ENCODE results near the gene RTN4R.

- TF ChIP-seq RAD51 (IDR thresholded peaks at IDR 0.05; ENCODE audit: borderline replicate concordance) (no peak), ZNF318 (CRISPR knock-in tag; IDR thresholded peaks at IDR 0.05) (no peak), ATF7 (IDR thresholded peaks at IDR 0.05) (no peak), ATF7 (CRISPR knock-in tag; IDR thresholded peaks at IDR 0.05) (no peak), NR1H2 (CRISPR knock-in tag; IDR thresholded peaks at IDR 0.05; ENCODE audit: borderline replicate concordance, low read depth) (no peak), XBP1 (CRISPR knock-in tag; IDR thresholded peaks at IDR 0.05) (no peak), HDAC2 (CRISPR knock-in tag; IDR thresholded peaks at IDR 0.05) (no peak), RXRA (CRISPR knock-in tag; IDR thresholded peaks at IDR 0.05) (no peak), NR2C2 (CRISPR knock-in tag; IDR thresholded peaks at IDR 0.05; ENCODE audit: borderline replicate concordance) (no peak), DNMT1 (CRISPR knock-in tag; IDR thresholded peaks at IDR 0.05) (no peak), NFE2L1 (CRISPR knock-in tag; IDR thresholded peaks at IDR 0.05; ENCODE audit: borderline replicate concordance) (no peak), RFXANK (CRISPR knock-in tag; IDR thresholded peaks at IDR 0.05) (no peak)
- TF ChIP-seq, protein P1, sequence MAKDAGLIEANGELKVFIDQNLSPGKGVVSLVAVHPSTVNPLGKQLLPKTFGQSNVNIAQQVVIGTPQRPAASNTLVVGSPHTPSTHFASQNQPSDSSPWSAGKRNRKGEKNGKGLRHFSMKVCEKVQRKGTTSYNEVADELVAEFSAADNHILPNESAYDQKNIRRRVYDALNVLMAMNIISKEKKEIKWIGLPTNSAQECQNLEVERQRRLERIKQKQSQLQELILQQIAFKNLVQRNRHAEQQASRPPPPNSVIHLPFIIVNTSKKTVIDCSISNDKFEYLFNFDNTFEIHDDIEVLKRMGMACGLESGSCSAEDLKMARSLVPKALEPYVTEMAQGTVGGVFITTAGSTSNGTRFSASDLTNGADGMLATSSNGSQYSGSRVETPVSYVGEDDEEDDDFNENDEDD (CRISPR knock-in tag; IDR thresholded peaks at IDR 0.05; ENCODE audit: borderline replicate concordance): no peak
- TF ChIP-seq, protein P2, sequence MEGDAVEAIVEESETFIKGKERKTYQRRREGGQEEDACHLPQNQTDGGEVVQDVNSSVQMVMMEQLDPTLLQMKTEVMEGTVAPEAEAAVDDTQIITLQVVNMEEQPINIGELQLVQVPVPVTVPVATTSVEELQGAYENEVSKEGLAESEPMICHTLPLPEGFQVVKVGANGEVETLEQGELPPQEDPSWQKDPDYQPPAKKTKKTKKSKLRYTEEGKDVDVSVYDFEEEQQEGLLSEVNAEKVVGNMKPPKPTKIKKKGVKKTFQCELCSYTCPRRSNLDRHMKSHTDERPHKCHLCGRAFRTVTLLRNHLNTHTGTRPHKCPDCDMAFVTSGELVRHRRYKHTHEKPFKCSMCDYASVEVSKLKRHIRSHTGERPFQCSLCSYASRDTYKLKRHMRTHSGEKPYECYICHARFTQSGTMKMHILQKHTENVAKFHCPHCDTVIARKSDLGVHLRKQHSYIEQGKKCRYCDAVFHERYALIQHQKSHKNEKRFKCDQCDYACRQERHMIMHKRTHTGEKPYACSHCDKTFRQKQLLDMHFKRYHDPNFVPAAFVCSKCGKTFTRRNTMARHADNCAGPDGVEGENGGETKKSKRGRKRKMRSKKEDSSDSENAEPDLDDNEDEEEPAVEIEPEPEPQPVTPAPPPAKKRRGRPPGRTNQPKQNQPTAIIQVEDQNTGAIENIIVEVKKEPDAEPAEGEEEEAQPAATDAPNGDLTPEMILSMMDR (CRISPR knock-in tag; IDR thresholded peaks at IDR 0.05): no peak
Measured at GRCh38 chr22:20226077-20226716, 41.9 kb downstream of the RTN4R start.

Measured in HepG2 (cell line).